Stimulated activated naive CD4-positive, alpha-beta T cell (primary cell): Measurements from ENCODE around the gene CEP19.
A peak's percentile ranks its signal among the peaks of the same experiment; 100 is the strongest.
"Not testable (repeated sequence)": the region's sequence is repeated elsewhere in the genome, so short reads cannot be mapped to it uniquely, and the experiment has no call there.

Experiments used
- DNase-seq, 6 experiments: peaks; one replicate each; lab custom pipeline; 2025; lab: John Stamatoyannopoulos, UW

The CEP19 gene

DNA sequence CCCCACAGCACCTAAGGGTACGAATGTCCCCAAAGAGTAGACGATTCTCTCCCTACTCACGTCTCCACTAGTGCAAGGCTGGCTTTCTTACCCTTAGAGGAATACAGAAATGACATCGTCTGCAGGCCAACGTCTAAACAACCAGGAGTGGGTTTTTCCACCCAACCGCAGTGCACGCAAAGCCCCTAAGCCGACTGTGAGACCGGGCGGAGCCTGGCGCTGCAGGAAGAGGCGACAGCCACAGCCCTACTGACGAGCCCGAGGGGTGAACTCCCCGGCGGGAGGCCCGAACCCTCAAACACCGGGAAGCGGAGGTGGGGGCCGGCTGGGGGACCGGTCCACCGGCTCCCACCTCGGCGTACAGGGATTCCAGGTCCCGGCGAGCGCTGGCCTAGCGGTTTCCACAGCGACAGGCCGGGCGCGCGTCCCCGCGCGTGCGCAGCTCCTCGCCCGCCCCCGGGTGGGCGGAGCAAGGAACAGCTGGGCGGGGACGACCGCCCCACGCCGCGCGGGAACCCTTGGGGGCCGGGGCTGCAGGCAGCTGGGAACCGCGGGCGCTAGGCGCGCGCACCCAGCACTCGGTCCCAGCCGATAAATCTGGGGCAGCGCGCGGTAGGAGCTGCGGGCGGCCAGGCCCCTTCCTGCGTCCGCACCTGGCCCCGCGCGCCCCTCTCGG, at the start of gene CEP19, which contains the start of gene PIGX:
CEP19 (minus strand) TSS at position 413 of the 676 bp plus-strand sequence. CDS start 3,593 bp downstream, outside the sequence.
PIGX (plus strand) TSS at position 540 of the 676 bp plus-strand sequence.
- peak; percentile 87 to 98 (median 92) for DNase-seq

- no peak for DNase-seq
Observed at GRCh38 chr3:196757876-196758739, 46.1 kb upstream of the CEP19 start.

GRCh38 chr3:196756732-196757131, 44.7 kb upstream of the CEP19 start:
- DNase-seq: no peak

- no peak for DNase-seq
Observed at GRCh38 chr3:196754091-196754981, 42.3 kb upstream of the CEP19 start.

- no peak for DNase-seq
Observed at GRCh38 chr3:196753201-196753600, 41.2 kb upstream of the CEP19 start.

- DNase-seq: no peak
Observed at GRCh38 chr3:196749125-196749524, 37.1 kb upstream of the CEP19 start.

GRCh38 chr3:196743569-196743968, 31.5 kb upstream of the CEP19 start:
- not testable (repeated sequence) for DNase-seq

DNA sequence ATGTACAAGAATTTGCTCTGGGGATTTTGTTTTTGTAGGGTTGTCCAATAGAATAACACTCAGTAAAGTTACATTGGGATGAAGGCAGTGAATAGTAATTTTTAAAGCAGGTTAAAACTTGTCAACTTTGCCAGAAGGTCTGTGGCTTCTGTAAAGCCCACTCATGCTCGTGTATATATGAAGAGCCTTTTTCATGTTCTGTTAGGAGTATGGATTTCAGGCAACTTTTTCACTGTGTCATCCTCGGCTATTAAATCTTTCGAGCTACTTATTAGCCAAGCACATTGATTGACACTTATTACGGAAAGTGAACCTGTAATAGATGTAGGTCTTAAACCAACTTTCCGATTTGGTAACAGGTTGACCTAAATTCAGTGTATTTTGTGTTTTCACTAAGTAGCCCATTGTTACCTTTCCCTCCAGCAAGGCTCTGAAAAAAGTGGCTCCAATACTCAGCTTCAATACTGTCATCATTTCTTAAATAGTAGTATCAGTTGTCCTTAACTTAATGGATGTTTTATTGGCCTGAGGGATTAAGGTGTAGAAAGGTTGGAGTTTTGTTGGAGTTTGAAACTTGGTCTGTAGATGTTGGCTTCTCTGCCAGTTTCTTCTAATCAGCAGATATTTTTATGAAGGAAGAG, 29.3 kb upstream of the CEP19 start:
- DNase-seq: no peak

GRCh38 chr3:196740481-196741248, 28.6 kb upstream of the CEP19 start:
- DNase-seq: peak in 5 of 6 experiments; percentile 13 to 79 (median 70)

DNA sequence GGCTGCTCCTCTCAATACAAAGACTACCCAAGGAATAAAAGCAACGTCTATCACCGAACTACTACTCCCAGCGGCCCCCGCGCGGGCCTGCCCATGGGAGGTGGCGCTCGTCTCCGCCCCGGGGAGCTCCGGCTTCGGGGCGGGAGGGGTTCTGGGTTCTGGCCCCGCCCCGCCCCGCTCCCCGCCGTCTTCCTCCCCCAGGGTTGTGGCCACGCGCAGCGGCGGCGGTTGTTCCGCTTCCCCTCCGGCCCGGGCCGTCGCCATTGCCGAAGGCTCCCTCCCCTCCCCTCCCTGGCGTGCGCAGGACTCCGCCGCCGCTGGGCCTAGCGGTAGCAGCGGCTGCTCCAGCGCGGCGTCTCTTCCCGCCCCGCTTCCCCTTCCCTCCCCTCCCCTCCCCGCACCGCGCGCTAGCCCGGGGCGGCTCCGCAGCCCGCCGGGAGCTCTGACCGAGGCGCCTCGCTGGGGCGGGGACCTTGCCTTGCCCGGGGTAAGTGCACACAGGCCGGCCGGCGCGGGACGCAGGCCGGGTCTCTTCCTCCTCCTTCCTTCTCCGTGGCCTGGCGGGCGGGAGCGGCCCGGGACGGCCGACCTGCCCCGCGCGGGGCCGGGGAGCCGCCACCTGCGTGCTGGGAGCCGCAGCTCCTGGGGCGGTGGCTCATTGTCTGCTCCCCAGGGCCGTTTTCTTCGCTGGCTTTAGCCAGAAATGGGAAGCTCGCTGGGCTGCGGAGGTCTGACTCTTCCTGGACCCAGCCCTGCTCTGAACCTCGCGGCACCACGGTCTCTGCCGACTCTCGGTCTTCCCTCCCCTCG, 27.8 kb upstream of the CEP19 start, which contains the start of gene PAK2:
PAK2 (plus strand) TSS at position 187 of the 810 bp plus-strand sequence. CDS start 42,790 bp downstream, outside the sequence.
- peak; percentile 79 to 88 (median 84) for DNase-seq

DNA sequence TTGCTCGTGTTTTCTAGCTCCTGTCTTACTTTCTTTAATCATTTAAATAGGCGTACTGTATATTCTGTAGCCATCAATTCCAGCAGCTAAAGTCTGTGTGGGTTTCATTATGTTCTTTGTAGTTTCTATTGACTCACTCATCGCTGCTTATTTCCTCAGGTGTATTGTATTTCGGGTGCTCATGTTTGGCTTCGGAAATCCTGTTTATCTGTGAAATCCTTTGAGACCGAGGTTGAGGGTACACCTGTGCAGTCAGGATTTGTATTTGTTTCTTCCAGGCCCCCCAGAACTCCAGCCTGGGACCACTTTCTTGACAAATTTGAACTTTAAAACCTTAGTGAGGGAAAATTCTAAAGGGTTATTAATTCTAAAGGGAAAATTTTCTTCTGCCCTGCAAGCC, 25.6 kb upstream of the CEP19 start:
- DNase-seq: no peak

- DNase-seq: no peak
Observed at GRCh38 chr3:196736670-196737374, 24.8 kb upstream of the CEP19 start.

DNA sequence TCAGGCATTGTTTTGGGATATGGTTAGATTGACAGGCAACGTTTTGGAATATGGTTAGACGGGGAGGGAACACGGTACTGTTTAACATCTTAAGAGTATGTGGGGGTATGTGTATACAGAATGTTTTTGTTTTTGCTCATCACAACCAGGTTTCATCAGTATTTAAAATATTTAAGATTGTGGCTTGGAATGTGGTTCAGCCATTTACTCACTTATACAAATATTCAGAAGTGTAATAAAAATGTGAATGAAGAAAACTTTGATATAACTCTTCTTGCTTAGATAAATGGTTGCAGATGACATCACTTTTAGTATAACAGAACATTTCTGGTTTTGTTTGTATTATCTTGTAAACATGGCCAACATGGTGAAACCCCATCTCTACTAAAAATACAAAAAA, 23.7 kb upstream of the CEP19 start:
- no peak for DNase-seq

GRCh38 chr3:196726788-196727675, 15.0 kb upstream of the CEP19 start:
- DNase-seq: no peak

DNA sequence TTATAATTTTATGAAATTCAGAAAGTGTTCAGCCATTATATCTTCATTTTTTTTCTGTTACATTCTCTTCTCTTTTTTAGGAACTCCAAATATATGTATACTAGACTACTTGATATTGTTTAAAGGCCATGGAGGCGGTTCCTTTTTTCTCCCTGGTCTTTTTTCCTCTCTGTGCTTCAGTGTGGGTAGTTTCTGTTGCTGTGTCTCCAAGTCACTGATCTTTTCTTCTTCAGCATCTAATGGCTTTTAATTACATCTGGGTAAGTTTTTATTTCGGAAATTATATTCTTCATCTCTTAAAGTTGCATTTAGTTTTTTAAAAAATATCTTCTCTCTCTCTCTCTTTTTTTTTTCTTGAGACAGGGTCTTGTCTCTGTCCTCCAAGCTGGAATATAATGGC, 9.0 kb upstream of the CEP19 start:
- DNase-seq: no peak

DNA sequence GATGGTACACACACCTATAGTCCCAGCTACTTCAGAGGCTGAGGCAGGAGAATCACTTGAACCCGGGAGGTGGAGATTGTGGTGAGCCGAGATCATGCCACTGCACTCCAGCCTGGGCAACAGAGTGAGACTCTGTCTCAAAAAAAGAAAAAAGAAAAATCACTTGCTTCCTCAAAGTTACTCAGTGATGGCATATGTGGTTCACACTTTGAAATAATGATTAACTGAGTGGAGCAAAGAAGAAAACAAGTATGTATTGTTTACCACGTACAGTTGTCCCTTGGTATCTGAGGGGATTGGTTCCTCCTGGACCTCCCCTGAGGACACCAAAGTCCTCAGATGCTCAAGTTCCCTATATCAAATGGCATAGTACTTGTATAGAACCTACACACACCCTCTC, 5.1 kb upstream of the CEP19 start:
- DNase-seq: not testable (repeated sequence)

- DNase-seq: peak in 5 of 6 experiments; percentile 66 to 86 (median 70)
Observed at GRCh38 chr3:196712514-196713413, 714 bp upstream of the CEP19 start.
